ENCODE data around the gene EEF1A2. TPM values are rescaled to one million over a fixed set of nuclear protein-coding genes. Genes with fewer than 3 reads are reported as not detected.
"Not testable (repeated sequence)": the region's sequence is repeated elsewhere in the genome, so short reads cannot be mapped to it uniquely, and the experiment has no call there.

Gene EEF1A2
- total and polyA plus RNA-seq, 12 donors, result 59.5 to 407 (median 139) TPM

- intact Hi-C loops (cut with DNase I), result no loop called here
- no peak for DNase-seq
- no peaks in the 10 kb centered on the region for H3K36me3 ChIP-seq (replicated peaks in 1 of 2)
- H3K27me3 ChIP-seq, result peaks cover 10% of the 10 kb centered on the region
- WGBS, 4 donors, result 64 to 75% (median 69%) methylated on average over 9 to 12 of the region's 12 CpGs
- H3K9me3 ChIP-seq (replicated peaks in 1 of 3), result no peaks in the 10 kb centered on the region
- H3K27ac ChIP-seq, result no peak overlapping the region
- H3K4me1 ChIP-seq (replicated peaks in 1 of 2), result no peaks in the 10 kb centered on the region
- TF ChIP-seq CTCF (IDR thresholded peaks at IDR 0.05) (no peak), POLR2A (IDR thresholded peaks at IDR 0.05) (no peak)
- no peak overlapping the region for H3K4me3 ChIP-seq
These were observed 15.0 kb downstream of the EEF1A2 start for GRCh38 chr20:63483834-63484233.

DNA sequence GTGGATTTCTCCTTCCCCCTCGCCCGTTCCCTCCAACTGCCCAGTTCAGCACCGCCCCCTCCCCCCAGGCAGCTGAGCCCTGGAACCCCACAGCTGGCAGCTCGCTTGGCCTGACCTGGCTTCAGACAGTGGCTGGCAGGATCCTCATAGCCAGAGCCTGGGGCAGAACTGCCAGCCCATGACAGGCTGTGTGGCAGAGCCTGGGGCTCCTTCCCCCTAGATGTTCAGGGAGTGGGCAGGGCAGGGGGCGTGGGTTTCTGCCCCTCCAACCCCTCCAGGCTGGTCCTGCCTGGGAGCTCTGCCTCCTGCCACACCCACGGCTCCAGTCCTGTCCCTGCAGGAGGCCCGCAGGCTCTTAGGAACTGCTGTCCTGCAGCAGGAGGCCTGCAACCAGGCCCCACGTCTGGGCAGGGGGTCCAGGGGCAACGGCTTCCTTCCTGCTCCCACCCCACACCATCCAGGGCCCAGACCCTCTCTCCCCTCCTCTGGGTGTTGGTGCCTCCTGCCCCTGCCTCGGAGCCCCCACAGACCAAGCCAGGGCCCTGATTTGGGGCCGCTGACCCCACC, 16.8 kb downstream of the EEF1A2 start:
- H3K36me3 ChIP-seq (replicated peaks in 1 of 2), result no peaks in the 10 kb centered on the region
- H3K9me3 ChIP-seq (replicated peaks in 1 of 3), result no peaks in the 10 kb centered on the region
- H3K27me3 ChIP-seq, result peaks cover 11% of the 10 kb centered on the region
- WGBS, 4 donors, result 50 to 66% (median 54%) methylated on average over 5 to 11 of the region's 11 CpGs
- intact Hi-C loops (cut with DNase I), result no loop called here
- no peak for TF ChIP-seq POLR2A (IDR thresholded peaks at IDR 0.05)
- no peak for TF ChIP-seq CTCF (IDR thresholded peaks at IDR 0.05)
- no peaks in the 10 kb centered on the region for H3K4me1 ChIP-seq (replicated peaks in 1 of 2)
- H3K27ac ChIP-seq, result no peak overlapping the region
- H3K4me3 ChIP-seq, result no peak overlapping the region
- no peak for DNase-seq

GRCh38 chr20:63481503-63481902, 17.4 kb downstream of the EEF1A2 start:
- 70 to 79% (median 72%) methylated on average over 9 to 12 of the region's 12 CpGs for WGBS, 4 donors
- DNase-seq, result no peak
- no peaks in the 10 kb centered on the region for H3K9me3 ChIP-seq (replicated peaks in 1 of 3)
- TF ChIP-seq CTCF (IDR thresholded peaks at IDR 0.05) (no peak), POLR2A (IDR thresholded peaks at IDR 0.05) (no peak)
- intact Hi-C loops (cut with DNase I), result no loop called here
- no peak overlapping the region for H3K4me3 ChIP-seq
- no peak overlapping the region for H3K27ac ChIP-seq
- H3K36me3 ChIP-seq (replicated peaks in 1 of 2), result no peaks in the 10 kb centered on the region
- peaks cover 17% of the 10 kb centered on the region for H3K27me3 ChIP-seq
- H3K4me1 ChIP-seq (replicated peaks in 1 of 2), result no peaks in the 10 kb centered on the region

DNA sequence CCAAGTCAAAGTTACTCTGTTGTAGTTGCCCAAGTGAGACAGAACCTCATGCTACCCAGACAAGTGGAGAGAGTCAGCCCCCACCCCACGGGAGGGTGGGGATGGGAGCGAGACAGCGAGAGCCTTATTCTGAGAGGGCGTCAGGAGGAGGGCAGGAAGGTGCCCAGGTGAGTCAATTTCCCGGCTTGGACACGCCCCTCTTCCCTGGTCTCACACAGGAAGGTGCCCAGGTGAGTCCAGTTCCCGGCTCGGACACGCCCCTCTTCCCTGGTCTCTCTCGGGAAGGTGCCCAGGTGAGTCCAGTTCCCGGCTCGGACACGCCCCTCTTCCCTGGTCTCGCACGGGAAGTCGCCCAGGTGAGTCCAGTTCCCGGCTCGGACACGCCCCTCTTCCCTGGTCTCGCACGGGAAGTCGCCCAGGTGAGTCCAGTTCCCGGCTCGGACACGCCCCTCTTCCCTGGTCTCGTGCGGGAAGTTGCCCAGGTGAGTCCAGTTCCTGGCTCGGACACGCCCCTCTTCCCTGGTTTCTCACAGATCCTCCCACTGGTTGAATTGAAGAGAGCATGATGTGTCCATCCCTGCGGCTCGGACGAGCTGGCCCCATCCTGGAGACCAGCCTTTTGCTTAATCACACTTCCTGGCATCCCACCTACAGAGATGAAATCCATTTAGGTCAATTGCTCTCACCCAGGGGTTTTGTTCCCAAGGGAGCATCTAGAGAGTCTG, 19.0 kb downstream of the EEF1A2 start:
- H3K4me3 ChIP-seq; H3K27ac ChIP-seq; H3K9me3 ChIP-seq (replicated peaks in 1 of 3); DNase-seq; intact Hi-C loops (cut with DNase I); H3K36me3 ChIP-seq (replicated peaks in 1 of 2); H3K4me1 ChIP-seq (replicated peaks in 1 of 2): not testable (repeated sequence)
- 61 to 66% (median 63%) methylated on average over 28 to 32 of the region's 32 CpGs for WGBS, 4 donors
- peaks cover 13% of the 10 kb centered on the region for H3K27me3 ChIP-seq
